ENCODE data around the gene CFAP100.

- TF ChIP-seq CTCF (IDR thresholded peaks at IDR 0.05): no peak
- TF ChIP-seq POLR2A (IDR thresholded peaks at IDR 0.05): no peak
Observed at GRCh38 chr3:126394977-126395321, 240 bp downstream of the CFAP100 start.

Data from adrenal gland (tissue), 5 donors.